Fibroblast of lung (primary cell): ENCODE data around the gene CTNNA1.

ENCODE experiments used
- EZH2 ChIP-seq: IDR thresholded peaks from 2 replicates; pipeline ENCODE4 v1.5.1; 2012; ENCODE audit warnings: low read length, control low read depth, mild to moderate bottlenecking; ENCODE audit errors: missing control alignments
- TF ChIP-seq, protein P1 (sequence below), 2 donors: IDR thresholded peaks in 1 of 2; conservative IDR thresholded peaks in 1 of 2; 1 replicate in 1 of 2; 2 replicates in 1 of 2; pipeline ENCODE4 v1.5.1; 2011 to 2012; ENCODE audit warnings: low read length in 2 of 2, control low read depth in 1 of 2, inconsistent platforms in 1 of 2, low read depth in 1 of 2, mild to moderate bottlenecking in 1 of 2

DNA sequence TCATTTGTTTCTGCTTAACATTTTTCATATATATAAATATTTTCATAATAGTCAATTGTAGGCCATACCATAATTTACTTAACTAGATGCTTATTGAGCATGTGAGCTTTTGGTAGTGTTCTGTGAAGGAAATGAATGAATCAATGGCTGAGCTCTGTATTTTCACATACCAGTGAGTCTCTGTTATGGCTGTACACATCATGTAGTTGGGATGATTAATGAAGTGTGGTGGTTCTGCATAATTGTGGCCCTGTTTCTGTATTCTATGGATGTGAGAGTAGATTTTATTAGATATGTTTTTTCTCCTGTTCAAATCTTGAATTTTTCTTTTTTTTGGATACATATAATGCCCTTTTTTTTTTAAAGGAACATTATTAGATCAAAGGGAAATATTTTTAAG lies 56.2 kb downstream of the CTNNA1 start:
- TF ChIP-seq EZH2 = no peak
- TF ChIP-seq, protein P1, sequence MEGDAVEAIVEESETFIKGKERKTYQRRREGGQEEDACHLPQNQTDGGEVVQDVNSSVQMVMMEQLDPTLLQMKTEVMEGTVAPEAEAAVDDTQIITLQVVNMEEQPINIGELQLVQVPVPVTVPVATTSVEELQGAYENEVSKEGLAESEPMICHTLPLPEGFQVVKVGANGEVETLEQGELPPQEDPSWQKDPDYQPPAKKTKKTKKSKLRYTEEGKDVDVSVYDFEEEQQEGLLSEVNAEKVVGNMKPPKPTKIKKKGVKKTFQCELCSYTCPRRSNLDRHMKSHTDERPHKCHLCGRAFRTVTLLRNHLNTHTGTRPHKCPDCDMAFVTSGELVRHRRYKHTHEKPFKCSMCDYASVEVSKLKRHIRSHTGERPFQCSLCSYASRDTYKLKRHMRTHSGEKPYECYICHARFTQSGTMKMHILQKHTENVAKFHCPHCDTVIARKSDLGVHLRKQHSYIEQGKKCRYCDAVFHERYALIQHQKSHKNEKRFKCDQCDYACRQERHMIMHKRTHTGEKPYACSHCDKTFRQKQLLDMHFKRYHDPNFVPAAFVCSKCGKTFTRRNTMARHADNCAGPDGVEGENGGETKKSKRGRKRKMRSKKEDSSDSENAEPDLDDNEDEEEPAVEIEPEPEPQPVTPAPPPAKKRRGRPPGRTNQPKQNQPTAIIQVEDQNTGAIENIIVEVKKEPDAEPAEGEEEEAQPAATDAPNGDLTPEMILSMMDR (conservative IDR thresholded peaks at IDR 0.05 in 1 of 2, IDR thresholded peaks at IDR 0.05 in 1 of 2; ENCODE audit: low read depth in 1 of 2, low read length in 2 of 2) = no peak
